ENCODE results near the gene TLL1.

The TLL1 gene

DNA sequence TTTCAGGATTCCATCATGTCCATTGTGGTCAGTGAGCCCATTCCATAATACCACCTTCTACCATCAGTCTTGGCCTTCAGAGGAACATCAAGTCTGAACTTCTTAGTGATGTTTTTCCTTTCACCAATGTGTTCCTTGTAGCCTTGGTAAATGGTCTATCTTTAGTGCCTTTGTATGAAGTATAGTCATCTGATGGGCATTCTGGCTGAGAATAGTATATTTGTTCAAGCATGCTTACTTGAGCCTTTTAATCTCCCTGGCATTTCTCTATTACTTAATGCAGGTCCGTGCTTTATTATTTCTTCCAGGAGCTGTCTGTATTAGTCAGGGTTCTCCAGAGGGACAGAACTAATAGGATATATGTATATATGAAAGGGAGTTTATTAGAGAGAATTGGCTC, 99.7 kb downstream of the TLL1 start:
- Histone ChIP-seq H3K27ac (ENCODE audit: low read length) (no peak overlapping the region), H3K4me3 (ENCODE audit: low read depth in 1 of 2, low read length in 2 of 2) (no peak overlapping the region), H3K9me3 (ENCODE audit: control insufficient read depth in 1 of 2, low read length in 2 of 2) (no peaks in the 10 kb centered on the region), H3K27me3 (ENCODE audit: low read depth, low read length) (no peaks in the 10 kb centered on the region), H3K36me3 (ENCODE audit: control insufficient read depth in 1 of 2, insufficient read depth in 2 of 2, low read length in 2 of 2) (no peaks in the 10 kb centered on the region), H3K4me1 (ENCODE audit: control insufficient read depth in 1 of 2, insufficient read depth in 2 of 2, low read length in 2 of 2) (no peaks in the 10 kb centered on the region)

DNA sequence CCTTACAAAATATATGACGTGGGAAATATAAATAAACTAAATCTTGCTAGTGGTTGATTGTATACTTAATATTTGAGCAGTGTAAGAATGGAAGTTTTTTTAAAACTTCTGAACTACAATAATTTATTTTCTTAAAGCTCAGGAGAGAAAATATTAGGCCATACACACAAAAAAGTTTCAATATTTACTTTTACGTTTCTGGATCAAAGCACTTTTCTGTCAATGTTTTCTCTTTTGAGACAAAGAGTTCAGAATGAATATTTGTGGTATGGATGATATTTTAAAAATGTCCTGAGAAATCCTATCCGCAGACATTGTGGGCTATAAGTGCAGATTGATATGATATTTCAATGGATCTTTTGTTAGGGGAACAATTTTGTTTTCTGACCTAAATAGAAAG, 109.9 kb downstream of the TLL1 start:
- Histone ChIP-seq H3K27ac (ENCODE audit: low read length) (no peak overlapping the region), H3K4me3 (ENCODE audit: low read depth in 1 of 2, low read length in 2 of 2) (no peak overlapping the region), H3K4me1 (ENCODE audit: control insufficient read depth in 1 of 2, insufficient read depth in 2 of 2, low read length in 2 of 2) (no peaks in the 10 kb centered on the region), H3K9me3 (ENCODE audit: control insufficient read depth in 1 of 2, low read length in 2 of 2) (no peaks in the 10 kb centered on the region), H3K36me3 (ENCODE audit: control insufficient read depth in 1 of 2, insufficient read depth in 2 of 2, low read length in 2 of 2) (no peaks in the 10 kb centered on the region), H3K27me3 (ENCODE audit: low read depth, low read length) (no peaks in the 10 kb centered on the region)

GRCh38 chr4:165986956-165987698, 114.1 kb downstream of the TLL1 start:
- Histone ChIP-seq H3K4me1 (ENCODE audit: control insufficient read depth in 1 of 2, insufficient read depth in 2 of 2, low read length in 2 of 2) (no peaks in the 10 kb centered on the region), H3K27ac (ENCODE audit: low read length) (no peak overlapping the region), H3K4me3 (ENCODE audit: low read depth in 1 of 2, low read length in 2 of 2) (no peak overlapping the region), H3K27me3 (ENCODE audit: low read depth, low read length) (no peaks in the 10 kb centered on the region), H3K36me3 (ENCODE audit: control insufficient read depth in 1 of 2, insufficient read depth in 2 of 2, low read length in 2 of 2) (no peaks in the 10 kb centered on the region), H3K9me3 (ENCODE audit: control insufficient read depth in 1 of 2, low read length in 2 of 2) (no peaks in the 10 kb centered on the region)

- Histone ChIP-seq H3K27ac (ENCODE audit: low read length) (no peak overlapping the region), H3K9me3 (ENCODE audit: control insufficient read depth in 1 of 2, low read length in 2 of 2) (no peaks in the 10 kb centered on the region), H3K4me3 (ENCODE audit: low read depth in 1 of 2, low read length in 2 of 2) (no peak overlapping the region), H3K4me1 (ENCODE audit: control insufficient read depth in 1 of 2, insufficient read depth in 2 of 2, low read length in 2 of 2) (no peaks in the 10 kb centered on the region), H3K27me3 (ENCODE audit: low read depth, low read length) (no peaks in the 10 kb centered on the region), H3K36me3 (ENCODE audit: control insufficient read depth in 1 of 2, insufficient read depth in 2 of 2, low read length in 2 of 2) (no peaks in the 10 kb centered on the region)
Observed at GRCh38 chr4:165991325-165992180, 118.5 kb downstream of the TLL1 start.

GRCh38 chr4:165992283-165992682, 119.2 kb downstream of the TLL1 start:
- no peak overlapping the region for H3K27ac ChIP-seq (ENCODE audit: low read length)
- no peaks in the 10 kb centered on the region for H3K4me1 ChIP-seq (ENCODE audit: control insufficient read depth in 1 of 2, insufficient read depth in 2 of 2, low read length in 2 of 2)
- H3K27me3 ChIP-seq (ENCODE audit: low read depth, low read length), result no peaks in the 10 kb centered on the region
- H3K36me3 ChIP-seq (ENCODE audit: control insufficient read depth in 1 of 2, insufficient read depth in 2 of 2, low read length in 2 of 2), result no peaks in the 10 kb centered on the region
- H3K9me3 ChIP-seq (ENCODE audit: control insufficient read depth in 1 of 2, low read length in 2 of 2), result no peaks in the 10 kb centered on the region
- no peak overlapping the region for H3K4me3 ChIP-seq (ENCODE audit: low read depth in 1 of 2, low read length in 2 of 2)

DNA sequence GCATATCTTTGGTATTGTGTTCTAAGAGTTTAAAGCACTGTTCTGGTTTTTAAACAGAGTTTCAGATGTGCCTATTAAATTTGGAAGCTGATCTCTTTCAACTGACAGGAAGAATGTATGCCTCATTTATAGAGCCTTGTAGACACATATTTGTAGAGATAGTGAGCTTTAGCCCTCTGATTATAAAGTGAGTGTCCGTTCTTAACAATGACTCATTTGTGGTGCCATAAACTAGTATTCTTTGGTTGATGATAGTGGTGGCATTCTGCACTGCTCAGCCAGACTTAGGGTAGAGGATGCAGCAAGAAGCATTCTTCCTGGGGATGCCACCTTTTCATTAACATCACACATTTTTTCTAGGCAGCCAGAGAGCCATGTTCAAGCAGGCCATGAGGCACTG, 121.7 kb downstream of the TLL1 start:
- H3K4me3 ChIP-seq (ENCODE audit: low read depth in 1 of 2, low read length in 2 of 2), result no peak overlapping the region
- H3K36me3 ChIP-seq (ENCODE audit: control insufficient read depth in 1 of 2, insufficient read depth in 2 of 2, low read length in 2 of 2), result no peaks in the 10 kb centered on the region
- H3K4me1 ChIP-seq (ENCODE audit: control insufficient read depth in 1 of 2, insufficient read depth in 2 of 2, low read length in 2 of 2), result no peaks in the 10 kb centered on the region
- no peak overlapping the region for H3K27ac ChIP-seq (ENCODE audit: low read length)
- no peaks in the 10 kb centered on the region for H3K27me3 ChIP-seq (ENCODE audit: low read depth, low read length)
- H3K9me3 ChIP-seq (ENCODE audit: control insufficient read depth in 1 of 2, low read length in 2 of 2), result no peaks in the 10 kb centered on the region

GRCh38 chr4:166003811-166004210, 130.8 kb downstream of the TLL1 start:
- no peaks in the 10 kb centered on the region for H3K9me3 ChIP-seq (ENCODE audit: control insufficient read depth in 1 of 2, low read length in 2 of 2)
- no peak overlapping the region for H3K4me3 ChIP-seq (ENCODE audit: low read depth in 1 of 2, low read length in 2 of 2)
- no peaks in the 10 kb centered on the region for H3K4me1 ChIP-seq (ENCODE audit: control insufficient read depth in 1 of 2, insufficient read depth in 2 of 2, low read length in 2 of 2)
- H3K27ac ChIP-seq (ENCODE audit: low read length), result no peak overlapping the region
- no peaks in the 10 kb centered on the region for H3K27me3 ChIP-seq (ENCODE audit: low read depth, low read length)
- H3K36me3 ChIP-seq (ENCODE audit: control insufficient read depth in 1 of 2, insufficient read depth in 2 of 2, low read length in 2 of 2), result no peaks in the 10 kb centered on the region

DNA sequence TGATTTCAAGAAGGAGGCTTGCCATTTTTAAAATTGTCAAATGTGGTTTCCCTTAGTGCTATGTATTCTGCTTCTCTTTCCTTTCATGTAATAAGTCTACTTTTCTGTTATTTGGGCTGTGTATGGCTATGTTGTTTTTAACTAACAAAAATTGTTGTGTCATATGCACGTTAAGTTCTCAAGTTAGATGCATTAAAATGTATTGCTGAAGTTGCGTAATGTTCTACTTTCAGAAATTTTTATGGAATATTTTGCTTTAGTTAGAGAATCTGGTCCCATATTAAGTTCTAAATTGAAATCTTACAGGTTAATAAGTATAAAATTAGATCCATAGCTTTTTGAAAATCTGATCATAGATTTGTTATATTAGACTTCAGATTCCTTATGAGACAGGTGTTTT, 133.2 kb downstream of the TLL1 start:
- peaks cover 0 to 4% of the 10 kb centered on the region in 2 donors for H3K9me3 ChIP-seq (ENCODE audit: control insufficient read depth in 1 of 2, low read length in 2 of 2)
- H3K27ac ChIP-seq (ENCODE audit: low read length), result no peak overlapping the region

DNA sequence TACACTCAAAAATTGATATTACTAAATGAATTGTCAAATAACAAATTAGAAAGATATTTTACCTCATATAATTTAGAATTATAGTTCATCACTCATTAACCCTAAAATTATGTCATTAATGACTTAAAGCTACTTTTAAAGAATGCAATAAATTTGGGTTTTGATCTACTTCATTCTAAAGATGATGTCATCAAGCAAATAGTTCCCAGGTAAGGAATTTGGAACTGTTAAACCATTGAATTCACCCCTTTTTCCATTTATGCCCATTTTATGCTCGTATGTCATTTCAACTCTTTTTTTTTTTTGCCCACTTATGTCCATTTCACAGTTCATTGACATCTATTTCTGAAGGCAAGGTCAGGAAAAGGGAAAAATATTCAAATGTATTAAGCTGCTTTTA, 135.5 kb downstream of the TLL1 start:
- no peak overlapping the region for H3K27ac ChIP-seq (ENCODE audit: low read length)
- peaks cover 0 to 5% of the 10 kb centered on the region in 2 donors for H3K9me3 ChIP-seq (ENCODE audit: control insufficient read depth in 1 of 2, low read length in 2 of 2)
- no peaks in the 10 kb centered on the region for H3K36me3 ChIP-seq (ENCODE audit: control insufficient read depth in 1 of 2, insufficient read depth in 2 of 2, low read length in 2 of 2)
- no peaks in the 10 kb centered on the region for H3K4me1 ChIP-seq (ENCODE audit: control insufficient read depth in 1 of 2, insufficient read depth in 2 of 2, low read length in 2 of 2)
- H3K27me3 ChIP-seq (ENCODE audit: low read depth, low read length), result no peaks in the 10 kb centered on the region
- no peak overlapping the region for H3K4me3 ChIP-seq (ENCODE audit: low read depth in 1 of 2, low read length in 2 of 2)

More for the DNA sequence above, 133.2 kb downstream of the TLL1 start:
- Histone ChIP-seq H3K4me3 (ENCODE audit: low read depth in 1 of 2, low read length in 2 of 2) (no peak overlapping the region), H3K27me3 (ENCODE audit: low read depth, low read length) (no peaks in the 10 kb centered on the region), H3K4me1 (ENCODE audit: control insufficient read depth in 1 of 2, insufficient read depth in 2 of 2, low read length in 2 of 2) (no peaks in the 10 kb centered on the region), H3K36me3 (ENCODE audit: control insufficient read depth in 1 of 2, insufficient read depth in 2 of 2, low read length in 2 of 2) (no peaks in the 10 kb centered on the region)

DNA sequence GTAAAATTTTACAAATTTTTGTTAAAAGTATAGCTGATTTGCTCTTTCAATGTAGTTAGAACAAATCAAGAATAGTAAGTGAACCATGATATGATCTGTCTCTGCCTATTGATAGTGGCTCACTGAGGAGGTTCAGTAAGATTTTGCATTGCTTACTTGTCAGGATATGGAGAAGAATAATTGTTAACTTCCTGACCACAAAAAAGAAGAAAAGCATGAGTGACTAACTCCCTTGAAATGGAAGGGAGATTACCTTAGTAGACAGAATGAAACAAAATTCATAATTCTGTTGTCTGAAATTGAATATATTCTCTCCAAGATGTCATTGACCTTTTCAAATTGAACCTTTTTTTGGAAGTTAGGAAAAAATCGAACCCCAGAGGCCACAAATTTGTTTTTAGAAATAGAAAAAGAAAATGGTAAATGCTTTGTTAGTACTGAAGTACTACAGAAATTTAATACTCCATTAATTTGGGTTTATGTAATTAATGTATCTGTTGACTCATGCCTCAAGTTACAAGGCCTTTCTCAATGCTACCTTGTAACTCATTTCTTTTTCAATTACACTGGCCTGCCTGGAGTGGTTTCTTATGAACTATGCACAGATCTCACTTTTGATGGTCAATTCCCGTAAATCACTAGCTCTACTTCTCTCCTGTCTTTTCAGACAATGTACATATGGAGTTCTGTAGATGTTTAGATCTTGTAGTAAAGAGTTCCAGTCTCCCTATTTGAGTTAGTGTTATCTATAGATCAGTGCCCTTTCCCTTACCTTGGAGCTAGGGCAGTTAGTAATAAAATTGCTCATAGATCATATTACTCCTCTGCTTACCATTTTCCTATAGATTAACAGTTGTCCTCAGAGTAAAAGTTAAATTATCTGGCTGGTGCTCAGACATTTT, 139.3 kb downstream of the TLL1 start:
- H3K27me3 ChIP-seq (ENCODE audit: low read depth, low read length), result no peaks in the 10 kb centered on the region
- no peak overlapping the region for H3K27ac ChIP-seq (ENCODE audit: low read length)
- H3K4me1 ChIP-seq (ENCODE audit: control insufficient read depth in 1 of 2, insufficient read depth in 2 of 2, low read length in 2 of 2), result no peaks in the 10 kb centered on the region
- H3K4me3 ChIP-seq (ENCODE audit: low read depth in 1 of 2, low read length in 2 of 2), result no peak overlapping the region
- H3K9me3 ChIP-seq (ENCODE audit: control insufficient read depth in 1 of 2, low read length in 2 of 2), result peaks cover 0 to 5% of the 10 kb centered on the region in 2 donors
- H3K36me3 ChIP-seq (ENCODE audit: control insufficient read depth in 1 of 2, insufficient read depth in 2 of 2, low read length in 2 of 2), result no peaks in the 10 kb centered on the region

GRCh38 chr4:166014411-166014810, 141.4 kb downstream of the TLL1 start:
- Histone ChIP-seq H3K9me3 (ENCODE audit: control insufficient read depth in 1 of 2, low read length in 2 of 2) (peaks cover 0 to 5% of the 10 kb centered on the region in 2 donors), H3K4me1 (ENCODE audit: control insufficient read depth in 1 of 2, insufficient read depth in 2 of 2, low read length in 2 of 2) (no peaks in the 10 kb centered on the region), H3K27me3 (ENCODE audit: low read depth, low read length) (no peaks in the 10 kb centered on the region), H3K36me3 (ENCODE audit: control insufficient read depth in 1 of 2, insufficient read depth in 2 of 2, low read length in 2 of 2) (no peaks in the 10 kb centered on the region), H3K27ac (ENCODE audit: low read length) (no peak overlapping the region), H3K4me3 (ENCODE audit: low read depth in 1 of 2, low read length in 2 of 2) (no peak overlapping the region)

All from muscle layer of duodenum (tissue), 2 donors.